ENCODE results near the gene AQP5.
A peak's percentile ranks its signal among the peaks of the same experiment; 100 is the strongest.

Gene AQP5

GRCh38 chr12:49979791-49980190, 18.1 kb downstream of the AQP5 start:
- Histone ChIP-seq H2BK120ac (ENCODE audit: low read depth, low read length) (no peak overlapping the region), H2AK5ac (ENCODE audit: low read depth, low read length) (no peak overlapping the region), H3K14ac (ENCODE audit: low read length) (no peak overlapping the region), H2BK5ac (ENCODE audit: low read length) (no peak overlapping the region), H3K4me1 (ENCODE audit: control insufficient read depth in 2 of 2, insufficient read depth in 1 of 2, low read depth in 1 of 2, low read length in 2 of 2) (peaks cover 0 to 26% of the 10 kb centered on the region in 2 donors), H3K9ac (ENCODE audit: low read depth, low read length, poor library complexity) (no peak overlapping the region), H3K36me3 (replicated peaks in 1 of 2; ENCODE audit: control insufficient read depth in 2 of 2, insufficient read depth in 2 of 2, low read length in 2 of 2) (peaks cover 2 to 7% of the 10 kb centered on the region in 2 donors), H3K9me3 (replicated peaks in 1 of 2; ENCODE audit: control insufficient read depth in 2 of 2, insufficient read depth in 1 of 2, low read depth in 1 of 2, low read length in 2 of 2) (no peaks in the 10 kb centered on the region), H3K79me1 (ENCODE audit: low read depth, low read length) (no peaks in the 10 kb centered on the region), H2AFZ (ENCODE audit: low read length) (no peak overlapping the region), H3K4me2 (ENCODE audit: insufficient read depth, low read length, poor library complexity, severe bottlenecking) (no peak overlapping the region), H3K27ac (replicated peaks; ENCODE audit: low read length) (no peak overlapping the region), H3K18ac (ENCODE audit: low read length) (no peak overlapping the region), H2BK12ac (ENCODE audit: low read length) (no peak overlapping the region), H3K4ac (ENCODE audit: low read length) (no peak overlapping the region), H4K8ac (ENCODE audit: low read depth, low read length) (no peak overlapping the region), H3K27me3 (ENCODE audit: control insufficient read depth in 3 of 3, insufficient read depth in 3 of 3, low read depth in 1 of 3, low read length in 3 of 3) (no peaks in the 10 kb centered on the region), H4K91ac (ENCODE audit: low read depth, low read length, poor library complexity) (no peak overlapping the region), H3K4me3 (ENCODE audit: low read length in 2 of 2) (no peak overlapping the region), H3K23ac (ENCODE audit: low read depth, low read length, poor library complexity) (no peak overlapping the region), H2BK15ac (ENCODE audit: low read length) (no peak overlapping the region)
- no CpG with 5 or more reads among the region's 3 CpGs for WGBS, 2 donors (ENCODE audit: extremely low coverage in 2 of 2, insufficient read length in 2 of 2, insufficient replicate concordance in 1 of 2)
- DNase-seq (ENCODE audit: low spot score): no peak

GRCh38 chr12:49980501-49981349, 19.1 kb downstream of the AQP5 start:
- Histone ChIP-seq H4K91ac (ENCODE audit: low read depth, low read length, poor library complexity) (no peak overlapping the region), H3K9me3 (replicated peaks in 1 of 2; ENCODE audit: control insufficient read depth in 2 of 2, insufficient read depth in 1 of 2, low read depth in 1 of 2, low read length in 2 of 2) (no peaks in the 10 kb centered on the region), H3K18ac (ENCODE audit: low read length) (no peak overlapping the region), H2AK5ac (ENCODE audit: low read depth, low read length) (no peak overlapping the region), H2BK120ac (ENCODE audit: low read depth, low read length) (no peak overlapping the region), H3K4me1 (ENCODE audit: control insufficient read depth in 2 of 2, insufficient read depth in 1 of 2, low read depth in 1 of 2, low read length in 2 of 2) (peaks cover 0 to 26% of the 10 kb centered on the region in 2 donors), H3K23ac (ENCODE audit: low read depth, low read length, poor library complexity) (no peak overlapping the region), H4K8ac (ENCODE audit: low read depth, low read length) (no peak overlapping the region), H2BK5ac (ENCODE audit: low read length) (no peak overlapping the region), H3K14ac (ENCODE audit: low read length) (no peak overlapping the region), H2AFZ (ENCODE audit: low read length) (no peak overlapping the region), H3K27me3 (ENCODE audit: control insufficient read depth in 3 of 3, insufficient read depth in 3 of 3, low read depth in 1 of 3, low read length in 3 of 3) (no peaks in the 10 kb centered on the region), H2BK12ac (ENCODE audit: low read length) (no peak overlapping the region), H3K9ac (ENCODE audit: low read depth, low read length, poor library complexity) (no peak overlapping the region), H2BK15ac (ENCODE audit: low read length) (no peak overlapping the region), H3K4ac (ENCODE audit: low read length) (no peak overlapping the region), H3K36me3 (replicated peaks in 1 of 2; ENCODE audit: control insufficient read depth in 2 of 2, insufficient read depth in 2 of 2, low read length in 2 of 2) (peaks cover 2 to 10% of the 10 kb centered on the region in 2 donors), H3K27ac (replicated peaks; ENCODE audit: low read length) (peak overlapping the region; percentile 42), H3K4me2 (ENCODE audit: insufficient read depth, low read length, poor library complexity, severe bottlenecking) (no peak overlapping the region), H3K79me1 (ENCODE audit: low read depth, low read length) (no peaks in the 10 kb centered on the region), H3K4me3 (ENCODE audit: low read length in 2 of 2) (no peak overlapping the region)
- WGBS, 2 donors (ENCODE audit: extremely low coverage in 2 of 2, insufficient read length in 2 of 2, insufficient replicate concordance in 1 of 2): no CpG with 5 or more reads among the region's 10 CpGs
- no peak for DNase-seq (ENCODE audit: low spot score)

- WGBS, 2 donors (ENCODE audit: extremely low coverage in 2 of 2, insufficient read length in 2 of 2, insufficient replicate concordance in 1 of 2): no CpG with 5 or more reads among the region's 7 CpGs
These were observed 20.8 kb downstream of the AQP5 start for GRCh38 chr12:49982246-49983087.

GRCh38 chr12:49983892-49984291, 22.2 kb downstream of the AQP5 start:
- Histone ChIP-seq H3K36me3 (replicated peaks in 1 of 2; ENCODE audit: control insufficient read depth in 2 of 2, insufficient read depth in 2 of 2, low read length in 2 of 2) (peaks cover 13 to 40% of the 10 kb centered on the region in 2 donors), H4K8ac (ENCODE audit: low read depth, low read length) (no peak overlapping the region), H3K18ac (ENCODE audit: low read length) (peak overlapping the region; percentile 1), H2AFZ (ENCODE audit: low read length) (no peak overlapping the region), H2BK12ac (ENCODE audit: low read length) (no peak overlapping the region), H3K9ac (ENCODE audit: low read depth, low read length, poor library complexity) (no peak overlapping the region), H2BK15ac (ENCODE audit: low read length) (no peak overlapping the region), H3K27ac (replicated peaks; ENCODE audit: low read length) (peak overlapping the region; percentile 11), H4K91ac (ENCODE audit: low read depth, low read length, poor library complexity) (no peak overlapping the region), H2BK120ac (ENCODE audit: low read depth, low read length) (no peak overlapping the region), H2AK5ac (ENCODE audit: low read depth, low read length) (no peak overlapping the region), H3K4ac (ENCODE audit: low read length) (no peak overlapping the region), H3K23ac (ENCODE audit: low read depth, low read length, poor library complexity) (no peak overlapping the region), H3K4me1 (ENCODE audit: control insufficient read depth in 2 of 2, insufficient read depth in 1 of 2, low read depth in 1 of 2, low read length in 2 of 2) (peaks cover 0 to 23% of the 10 kb centered on the region in 2 donors), H3K14ac (ENCODE audit: low read length) (no peak overlapping the region), H2BK5ac (ENCODE audit: low read length) (no peak overlapping the region), H3K4me2 (ENCODE audit: insufficient read depth, low read length, poor library complexity, severe bottlenecking) (peak overlapping the region; percentile 19), H3K9me3 (replicated peaks in 1 of 2; ENCODE audit: control insufficient read depth in 2 of 2, insufficient read depth in 1 of 2, low read depth in 1 of 2, low read length in 2 of 2) (no peaks in the 10 kb centered on the region), H3K79me1 (ENCODE audit: low read depth, low read length) (no peaks in the 10 kb centered on the region), H3K4me3 (ENCODE audit: low read length in 2 of 2) (no peak overlapping the region), H3K27me3 (ENCODE audit: control insufficient read depth in 3 of 3, insufficient read depth in 3 of 3, low read depth in 1 of 3, low read length in 3 of 3) (no peaks in the 10 kb centered on the region)
- DNase-seq (ENCODE audit: low spot score): no peak
- WGBS, 2 donors (ENCODE audit: extremely low coverage in 2 of 2, insufficient read length in 2 of 2, insufficient replicate concordance in 1 of 2): no CpG with 5 or more reads among the region's 8 CpGs

More at GRCh38 chr12:49982246-49983087, 20.8 kb downstream of the AQP5 start:
- H2BK15ac ChIP-seq (ENCODE audit: low read length): no peak overlapping the region
- H3K79me1 ChIP-seq (ENCODE audit: low read depth, low read length): no peaks in the 10 kb centered on the region
- no peaks in the 10 kb centered on the region for H3K27me3 ChIP-seq (ENCODE audit: control insufficient read depth in 3 of 3, insufficient read depth in 3 of 3, low read depth in 1 of 3, low read length in 3 of 3)
- H3K4me3 ChIP-seq (ENCODE audit: low read length in 2 of 2): no peak overlapping the region
- no peak overlapping the region for H2BK5ac ChIP-seq (ENCODE audit: low read length)
- peaks cover 4 to 26% of the 10 kb centered on the region in 2 donors for H3K36me3 ChIP-seq (replicated peaks in 1 of 2; ENCODE audit: control insufficient read depth in 2 of 2, insufficient read depth in 2 of 2, low read length in 2 of 2)
- H2AFZ ChIP-seq (ENCODE audit: low read length): no peak overlapping the region
- H3K14ac ChIP-seq (ENCODE audit: low read length): no peak overlapping the region
- H2BK120ac ChIP-seq (ENCODE audit: low read depth, low read length): no peak overlapping the region
- no peak overlapping the region for H3K27ac ChIP-seq (replicated peaks; ENCODE audit: low read length)
- H2BK12ac ChIP-seq (ENCODE audit: low read length): no peak overlapping the region
- no peak overlapping the region for H4K8ac ChIP-seq (ENCODE audit: low read depth, low read length)
- H3K18ac ChIP-seq (ENCODE audit: low read length): no peak overlapping the region
- H3K4ac ChIP-seq (ENCODE audit: low read length): no peak overlapping the region
- DNase-seq (ENCODE audit: low spot score): no peak
- no peak overlapping the region for H2AK5ac ChIP-seq (ENCODE audit: low read depth, low read length)
- H3K23ac ChIP-seq (ENCODE audit: low read depth, low read length, poor library complexity): no peak overlapping the region
- H3K9me3 ChIP-seq (replicated peaks in 1 of 2; ENCODE audit: control insufficient read depth in 2 of 2, insufficient read depth in 1 of 2, low read depth in 1 of 2, low read length in 2 of 2): no peaks in the 10 kb centered on the region
- no peak overlapping the region for H4K91ac ChIP-seq (ENCODE audit: low read depth, low read length, poor library complexity)
- no peak overlapping the region for H3K9ac ChIP-seq (ENCODE audit: low read depth, low read length, poor library complexity)
- H3K4me2 ChIP-seq (ENCODE audit: insufficient read depth, low read length, poor library complexity, severe bottlenecking): no peak overlapping the region
- peaks cover 0 to 26% of the 10 kb centered on the region in 2 donors for H3K4me1 ChIP-seq (ENCODE audit: control insufficient read depth in 2 of 2, insufficient read depth in 1 of 2, low read depth in 1 of 2, low read length in 2 of 2)
